Kidney epithelial cell (primary cell): Measurements from ENCODE around the gene TSFM. TPM values are rescaled to one million over a fixed set of nuclear protein-coding genes. Genes with fewer than 3 reads are reported as not detected.

Source experiments
- DNase-seq: peaks from one replicate; pipeline ENCODE4 v3.0.0-alpha.2; 2010; ENCODE audit warnings: low read depth
- H3K27me3 ChIP-seq: 2 replicates; pipeline ENCODE4 v1.6.0; 2011; ENCODE audit warnings: low read length; ENCODE audit not compliant: control insufficient read depth, insufficient read depth
- H3K36me3 ChIP-seq: 2 replicates; pipeline ENCODE4 v1.5.1; 2011; ENCODE audit warnings: low read length; ENCODE audit not compliant: control insufficient read depth, insufficient read depth
- H3K4me3 ChIP-seq: 2 replicates; pipeline ENCODE4 v1.5.1; 2011; ENCODE audit warnings: low read depth, mild to moderate bottlenecking, control low read depth, low read length
- total RNA-seq: library from RNA; depleted of rRNA; stranded (reverse); fragments of >200 nt; gene quantifications from 2 replicates; pipeline ENCODE4 v1.2.3, GENCODE V29; 2015
- TF ChIP-seq, protein P1 (sequence below): IDR thresholded peaks from 2 replicates; pipeline ENCODE4 v1.5.1; 2011; ENCODE audit warnings: mild to moderate bottlenecking, moderate library complexity, low read length, control low read depth, inconsistent platforms; ENCODE audit not compliant: insufficient read depth, poor library complexity, severe bottlenecking

Gene TSFM
- total RNA-seq = 21.5 and 31.5 TPM in 2 replicates

- TF ChIP-seq, protein P1, sequence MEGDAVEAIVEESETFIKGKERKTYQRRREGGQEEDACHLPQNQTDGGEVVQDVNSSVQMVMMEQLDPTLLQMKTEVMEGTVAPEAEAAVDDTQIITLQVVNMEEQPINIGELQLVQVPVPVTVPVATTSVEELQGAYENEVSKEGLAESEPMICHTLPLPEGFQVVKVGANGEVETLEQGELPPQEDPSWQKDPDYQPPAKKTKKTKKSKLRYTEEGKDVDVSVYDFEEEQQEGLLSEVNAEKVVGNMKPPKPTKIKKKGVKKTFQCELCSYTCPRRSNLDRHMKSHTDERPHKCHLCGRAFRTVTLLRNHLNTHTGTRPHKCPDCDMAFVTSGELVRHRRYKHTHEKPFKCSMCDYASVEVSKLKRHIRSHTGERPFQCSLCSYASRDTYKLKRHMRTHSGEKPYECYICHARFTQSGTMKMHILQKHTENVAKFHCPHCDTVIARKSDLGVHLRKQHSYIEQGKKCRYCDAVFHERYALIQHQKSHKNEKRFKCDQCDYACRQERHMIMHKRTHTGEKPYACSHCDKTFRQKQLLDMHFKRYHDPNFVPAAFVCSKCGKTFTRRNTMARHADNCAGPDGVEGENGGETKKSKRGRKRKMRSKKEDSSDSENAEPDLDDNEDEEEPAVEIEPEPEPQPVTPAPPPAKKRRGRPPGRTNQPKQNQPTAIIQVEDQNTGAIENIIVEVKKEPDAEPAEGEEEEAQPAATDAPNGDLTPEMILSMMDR = peak; percentile 92
- Histone ChIP-seq H3K36me3 (peaks cover 2% of the 10 kb centered on the region), H3K27me3 (no peaks in the 10 kb centered on the region), H3K4me3 (peak within 1 kb of the TSS; percentile 100)
- DNase-seq = peak; percentile 56
Measured at GRCh38 chr12:57782608-57783465, at the start of gene TSFM. Gene TSFM (plus strand): TSS chr12:57782787. CDS start chr12:57782802, 15 bp downstream.

DNA sequence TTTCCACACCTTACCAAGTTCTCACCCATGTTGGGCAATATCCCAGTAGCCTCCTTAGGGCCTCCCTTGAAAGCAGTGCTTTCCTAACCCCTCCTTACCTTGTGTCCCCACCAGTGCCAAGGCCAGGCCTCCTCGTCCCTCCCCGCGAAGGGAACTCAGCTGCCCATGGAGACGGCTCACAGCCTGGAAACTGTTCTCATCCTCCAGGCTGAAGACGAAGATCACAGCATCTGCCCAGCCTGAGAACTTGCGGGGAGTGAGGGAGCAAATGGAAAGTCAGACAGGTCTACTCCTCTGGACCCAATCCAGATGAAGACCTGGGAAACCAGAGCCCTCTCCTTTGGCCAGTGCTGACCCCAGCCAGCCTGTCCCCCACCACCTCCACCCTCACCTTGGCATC lies 48.7 kb upstream of the TSFM start:
- TF ChIP-seq, protein P1 = no peak
- H3K4me3 ChIP-seq = no peak overlapping the region
- H3K36me3 ChIP-seq = no peaks in the 10 kb centered on the region
- no peak for DNase-seq
- peaks cover 80% of the 10 kb centered on the region for H3K27me3 ChIP-seq

- peaks cover 83% of the 10 kb centered on the region for H3K27me3 ChIP-seq
- no peak for DNase-seq
- TF ChIP-seq, protein P1 = no peak
- no peaks in the 10 kb centered on the region for H3K36me3 ChIP-seq
- no peak overlapping the region for H3K4me3 ChIP-seq
Measured at GRCh38 chr12:57734591-57734990, 48.0 kb upstream of the TSFM start.

DNA sequence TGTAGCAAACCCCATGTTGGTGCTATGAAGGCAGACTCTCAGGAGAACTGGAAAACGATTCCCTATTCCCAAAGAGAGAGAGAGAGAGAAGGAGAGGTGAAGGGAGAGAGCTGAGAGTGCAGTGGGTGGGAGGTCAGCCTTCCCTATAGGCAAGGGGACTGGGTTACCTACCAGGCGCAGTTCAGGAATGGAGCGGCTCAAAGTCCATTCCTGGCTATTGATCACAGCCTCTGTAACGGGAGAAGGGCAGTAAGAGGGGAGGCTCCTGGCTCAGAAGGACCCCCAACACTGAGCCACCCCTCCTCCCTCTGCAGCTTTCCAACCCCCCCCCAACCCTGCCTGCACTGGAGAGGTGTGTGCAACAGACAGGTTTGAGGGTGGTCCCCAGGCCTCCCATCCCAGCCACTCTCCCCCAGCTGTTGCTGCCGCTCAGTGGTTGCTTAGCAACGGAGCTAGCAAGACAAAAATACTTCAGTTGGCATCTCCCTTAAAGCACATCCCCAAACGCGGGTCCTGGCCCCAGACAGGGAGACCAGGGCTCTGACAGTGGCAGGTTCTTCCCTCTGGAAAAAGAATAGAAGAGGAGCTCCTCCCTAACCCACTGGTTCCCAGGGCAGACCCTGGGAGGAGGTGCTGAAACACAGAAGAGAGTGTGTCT lies 47.3 kb upstream of the TSFM start:
- H3K27me3 ChIP-seq = peaks cover 88% of the 10 kb centered on the region
- TF ChIP-seq, protein P1 = no peak
- no peaks in the 10 kb centered on the region for H3K36me3 ChIP-seq
- H3K4me3 ChIP-seq = no peak overlapping the region
- DNase-seq = no peak

DNA sequence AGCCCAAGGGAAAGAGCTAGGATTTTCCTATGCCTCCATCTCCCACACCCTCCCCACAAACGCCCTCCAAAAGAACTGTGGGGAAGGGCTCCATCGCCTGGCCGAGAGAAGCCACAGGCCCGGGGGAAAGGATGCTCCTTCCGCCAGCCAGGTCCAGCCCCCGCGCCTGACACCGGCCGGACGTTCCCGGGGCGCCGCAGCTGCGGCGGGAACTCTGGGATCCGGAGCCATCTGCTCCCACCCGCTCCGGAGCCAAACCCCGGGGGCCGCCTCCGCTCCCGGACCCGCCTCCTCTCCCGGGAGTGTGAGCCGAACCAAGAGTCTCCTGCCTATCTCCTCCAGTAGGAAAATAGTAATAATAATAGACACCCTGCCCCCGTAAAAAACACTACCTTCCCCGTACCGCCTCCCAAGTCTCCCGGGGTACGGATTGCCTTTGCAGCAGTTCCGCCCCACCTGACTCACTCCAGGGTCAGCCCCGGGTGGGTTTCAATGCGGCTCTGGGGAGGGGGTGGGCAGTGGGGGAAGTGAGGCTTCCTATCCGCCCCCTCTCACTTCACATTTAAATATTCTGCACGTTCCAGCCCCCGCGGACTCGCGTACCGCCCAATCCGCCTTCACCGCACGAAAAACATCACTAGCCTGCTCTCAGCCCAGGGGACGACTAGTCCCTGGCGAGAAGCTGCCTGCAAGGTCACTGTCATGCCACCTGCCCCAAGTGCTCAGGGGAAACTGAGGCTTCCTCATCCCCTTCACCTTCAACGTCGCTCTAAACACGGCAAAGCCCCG lies 46.4 kb upstream of the TSFM start:
- Histone ChIP-seq H3K4me3 (no peak overlapping the region), H3K27me3 (peaks cover 93% of the 10 kb centered on the region), H3K36me3 (no peaks in the 10 kb centered on the region)
- TF ChIP-seq, protein P1 = peak; percentile 44
- no peak for DNase-seq
